ENCODE data around the gene SUGCT. TPM values are rescaled to one million over a fixed set of nuclear protein-coding genes. Genes with fewer than 3 reads are reported as not detected.

Gene SUGCT
- total RNA-seq, 1 donor from 2014 or later, result 7.1 TPM

DNA sequence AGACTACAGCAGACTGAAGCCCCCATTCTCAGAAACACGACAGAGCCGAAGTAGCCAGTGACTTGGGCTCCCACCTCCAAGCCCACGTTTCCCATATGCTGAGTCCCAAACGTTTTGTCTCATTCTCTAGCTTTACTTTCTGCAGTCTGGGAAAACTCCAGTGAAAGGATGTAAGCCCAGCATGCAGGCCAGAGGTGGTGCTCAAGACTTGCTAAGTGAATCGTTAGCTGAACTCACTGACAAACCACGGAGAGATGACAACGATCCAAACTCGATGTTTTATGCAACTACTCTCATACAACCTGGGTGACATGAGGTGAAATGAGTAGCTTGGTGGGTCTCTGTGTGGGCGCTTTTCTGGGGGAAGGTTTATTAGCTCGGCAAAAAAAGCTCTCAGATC, 731.8 kb downstream of the SUGCT start:
- H3K4me3 Mint-ChIP-seq, result no peak overlapping the region
- DNase-seq (ENCODE audit: extremely low spot score, unreplicated experiment), result no peak
- H3K27me3 Mint-ChIP-seq, result no peaks in the 10 kb centered on the region
- H3K9me3 Mint-ChIP-seq, result peaks cover 5% of the 10 kb centered on the region
- no peaks in the 10 kb centered on the region for H3K4me1 Mint-ChIP-seq (ENCODE audit: unreplicated experiment)
- no peak overlapping the region for H3K27ac Mint-ChIP-seq
- TF ChIP-seq, protein P1, sequence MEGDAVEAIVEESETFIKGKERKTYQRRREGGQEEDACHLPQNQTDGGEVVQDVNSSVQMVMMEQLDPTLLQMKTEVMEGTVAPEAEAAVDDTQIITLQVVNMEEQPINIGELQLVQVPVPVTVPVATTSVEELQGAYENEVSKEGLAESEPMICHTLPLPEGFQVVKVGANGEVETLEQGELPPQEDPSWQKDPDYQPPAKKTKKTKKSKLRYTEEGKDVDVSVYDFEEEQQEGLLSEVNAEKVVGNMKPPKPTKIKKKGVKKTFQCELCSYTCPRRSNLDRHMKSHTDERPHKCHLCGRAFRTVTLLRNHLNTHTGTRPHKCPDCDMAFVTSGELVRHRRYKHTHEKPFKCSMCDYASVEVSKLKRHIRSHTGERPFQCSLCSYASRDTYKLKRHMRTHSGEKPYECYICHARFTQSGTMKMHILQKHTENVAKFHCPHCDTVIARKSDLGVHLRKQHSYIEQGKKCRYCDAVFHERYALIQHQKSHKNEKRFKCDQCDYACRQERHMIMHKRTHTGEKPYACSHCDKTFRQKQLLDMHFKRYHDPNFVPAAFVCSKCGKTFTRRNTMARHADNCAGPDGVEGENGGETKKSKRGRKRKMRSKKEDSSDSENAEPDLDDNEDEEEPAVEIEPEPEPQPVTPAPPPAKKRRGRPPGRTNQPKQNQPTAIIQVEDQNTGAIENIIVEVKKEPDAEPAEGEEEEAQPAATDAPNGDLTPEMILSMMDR (conservative IDR thresholded peaks at IDR 0.05), result no peak
- H3K36me3 Mint-ChIP-seq, result no peaks in the 10 kb centered on the region

DNA sequence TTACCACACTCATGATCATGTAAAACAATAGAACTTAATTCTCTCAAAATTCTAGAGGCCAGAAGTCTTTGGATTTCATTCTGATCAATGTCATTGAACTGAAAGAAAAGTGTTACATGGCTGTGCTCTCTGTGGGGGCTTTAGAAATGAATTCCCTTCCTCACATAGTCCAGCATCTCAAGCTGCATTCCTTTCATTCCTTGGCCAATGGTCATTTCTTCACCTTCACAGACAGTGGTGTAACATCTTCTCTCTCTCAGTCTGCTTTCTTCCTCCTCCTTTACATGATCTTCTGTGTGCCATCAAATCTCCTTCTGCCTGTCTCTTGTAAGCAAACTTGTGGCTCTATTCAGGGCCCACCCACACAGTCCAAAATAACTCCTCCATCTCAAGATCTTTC, 735.3 kb downstream of the SUGCT start:
- Mint-ChIP-seq H3K36me3 (no peaks in the 10 kb centered on the region), H3K4me1 (ENCODE audit: unreplicated experiment) (peaks cover 4% of the 10 kb centered on the region), H3K4me3 (no peak overlapping the region), H3K27ac (no peak overlapping the region), H3K27me3 (no peaks in the 10 kb centered on the region), H3K9me3 (peaks cover 5% of the 10 kb centered on the region)
- TF ChIP-seq, protein P1 (conservative IDR thresholded peaks at IDR 0.05), result no peak
- no peak for DNase-seq (ENCODE audit: extremely low spot score, unreplicated experiment)

DNA sequence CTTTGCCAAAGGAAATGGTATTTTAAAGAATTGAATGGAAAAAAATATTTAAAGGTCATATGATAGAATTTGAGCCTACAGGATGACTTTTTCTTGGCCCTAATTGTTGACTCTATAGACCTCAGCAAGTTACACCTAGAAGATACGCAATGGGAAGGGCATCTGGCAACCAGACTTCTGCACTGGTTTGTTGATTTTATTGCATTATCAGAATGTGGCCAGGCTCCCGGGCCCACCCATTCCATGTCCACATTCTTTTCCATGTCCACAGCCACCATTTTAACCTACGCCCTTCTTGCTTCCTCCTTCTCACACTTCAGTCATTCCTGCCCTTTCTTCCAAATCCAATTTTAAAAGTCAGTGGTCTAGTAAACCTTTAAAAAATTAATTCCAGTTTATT, 738.4 kb downstream of the SUGCT start:
- Mint-ChIP-seq H3K27me3 (no peaks in the 10 kb centered on the region), H3K4me3 (no peak overlapping the region), H3K27ac (no peak overlapping the region), H3K9me3 (peaks cover 9% of the 10 kb centered on the region), H3K36me3 (no peaks in the 10 kb centered on the region), H3K4me1 (ENCODE audit: unreplicated experiment) (peaks cover 4% of the 10 kb centered on the region)
- DNase-seq (ENCODE audit: extremely low spot score, unreplicated experiment), result no peak
- TF ChIP-seq, protein P1 (conservative IDR thresholded peaks at IDR 0.05), result no peak

DNA sequence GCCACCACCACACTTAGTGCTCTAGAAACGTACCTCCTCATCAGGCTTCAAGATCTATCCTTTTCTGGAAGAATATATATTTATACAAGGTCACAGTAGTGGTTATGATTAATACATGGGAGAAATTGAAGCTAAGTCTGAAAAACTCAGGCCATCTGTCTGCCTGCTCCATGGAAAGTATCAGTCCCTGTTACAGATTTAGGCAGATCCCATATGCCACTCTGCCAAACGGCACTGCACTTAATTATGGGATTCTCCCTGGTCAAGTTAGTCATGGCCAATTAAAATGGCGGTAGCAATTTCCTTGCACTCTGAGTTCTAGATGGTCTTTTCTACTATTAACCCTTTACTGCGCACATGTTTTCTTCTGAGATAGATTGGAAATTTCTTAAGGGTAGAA, 740.0 kb downstream of the SUGCT start:
- Mint-ChIP-seq H3K27me3 (no peaks in the 10 kb centered on the region), H3K9me3 (peaks cover 10% of the 10 kb centered on the region), H3K36me3 (no peaks in the 10 kb centered on the region), H3K27ac (no peak overlapping the region), H3K4me3 (no peak overlapping the region), H3K4me1 (ENCODE audit: unreplicated experiment) (peaks cover 4% of the 10 kb centered on the region)
- TF ChIP-seq, protein P1 (conservative IDR thresholded peaks at IDR 0.05), result no peak
- no peak for DNase-seq (ENCODE audit: extremely low spot score, unreplicated experiment)

DNA sequence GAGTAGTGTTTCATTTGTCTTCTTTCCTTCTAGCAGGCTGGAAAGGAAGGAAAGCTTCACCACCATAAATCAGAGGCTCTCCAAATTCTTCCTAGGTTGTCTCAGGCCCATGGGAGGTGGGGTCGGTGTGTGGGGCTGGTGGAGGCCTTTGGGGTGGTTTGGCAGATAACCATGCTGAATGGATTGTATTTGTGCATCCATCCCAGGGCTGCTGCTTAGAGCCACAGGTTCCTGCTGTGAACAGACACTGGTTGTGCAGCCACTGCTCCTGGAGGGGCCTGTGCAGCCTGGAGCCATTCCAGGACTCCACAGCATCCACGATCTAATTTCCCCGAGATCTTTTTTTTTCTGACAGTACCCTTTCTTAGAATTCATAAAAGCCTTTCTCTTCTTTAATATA, 741.8 kb downstream of the SUGCT start:
- H3K27ac Mint-ChIP-seq, result no peak overlapping the region
- H3K27me3 Mint-ChIP-seq, result no peaks in the 10 kb centered on the region
- peaks cover 4% of the 10 kb centered on the region for H3K4me1 Mint-ChIP-seq (ENCODE audit: unreplicated experiment)
- H3K36me3 Mint-ChIP-seq, result no peaks in the 10 kb centered on the region
- TF ChIP-seq, protein P1 (conservative IDR thresholded peaks at IDR 0.05), result no peak
- DNase-seq (ENCODE audit: extremely low spot score, unreplicated experiment), result no peak
- H3K4me3 Mint-ChIP-seq, result no peak overlapping the region
- peaks cover 5% of the 10 kb centered on the region for H3K9me3 Mint-ChIP-seq

DNA sequence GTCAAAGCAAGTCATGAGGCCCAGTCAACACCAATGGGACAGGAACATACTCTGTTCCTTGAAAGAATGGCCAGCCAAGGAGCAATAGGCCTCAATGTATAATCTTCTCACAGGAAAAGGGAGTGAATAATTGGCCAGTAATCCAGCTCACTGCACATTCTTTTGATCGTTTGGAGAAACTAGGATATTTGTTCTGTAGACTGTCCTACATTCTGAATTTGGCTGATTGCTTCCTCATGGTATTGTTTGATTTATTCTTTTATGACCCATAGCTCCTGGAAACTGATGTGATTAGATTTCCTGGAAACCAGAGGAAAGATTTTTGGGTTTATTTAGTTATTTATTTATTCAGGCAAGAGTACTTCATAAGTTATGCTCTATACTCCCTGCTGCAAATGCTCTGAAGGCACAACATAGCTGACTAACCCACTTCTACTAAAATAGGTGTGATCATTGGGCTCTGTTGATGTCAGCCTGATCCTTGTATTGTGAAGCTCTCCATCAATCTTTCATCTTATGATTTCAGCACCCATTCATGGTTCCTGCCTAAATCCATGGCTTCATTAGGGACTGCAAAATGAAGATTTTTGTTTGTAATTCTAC, 745.2 kb downstream of the SUGCT start:
- no peak overlapping the region for H3K27ac Mint-ChIP-seq
- H3K4me3 Mint-ChIP-seq, result no peak overlapping the region
- TF ChIP-seq, protein P1 (conservative IDR thresholded peaks at IDR 0.05), result no peak
- peaks cover 9% of the 10 kb centered on the region for H3K9me3 Mint-ChIP-seq
- no peak for DNase-seq (ENCODE audit: extremely low spot score, unreplicated experiment)
- no peaks in the 10 kb centered on the region for H3K27me3 Mint-ChIP-seq
- H3K4me1 Mint-ChIP-seq (ENCODE audit: unreplicated experiment), result peaks cover 7% of the 10 kb centered on the region
- no peaks in the 10 kb centered on the region for H3K36me3 Mint-ChIP-seq

Measured in type B pancreatic cell (in vitro differentiated cells).